NCI-H2081 (cell line): ENCODE data around the gene MED4.

ENCODE experiments used
- DNase-seq, 2 experiments: peaks; one replicate each; lab custom pipeline; 2025; lab: John Stamatoyannopoulos, UW

The MED4 gene, protein sequence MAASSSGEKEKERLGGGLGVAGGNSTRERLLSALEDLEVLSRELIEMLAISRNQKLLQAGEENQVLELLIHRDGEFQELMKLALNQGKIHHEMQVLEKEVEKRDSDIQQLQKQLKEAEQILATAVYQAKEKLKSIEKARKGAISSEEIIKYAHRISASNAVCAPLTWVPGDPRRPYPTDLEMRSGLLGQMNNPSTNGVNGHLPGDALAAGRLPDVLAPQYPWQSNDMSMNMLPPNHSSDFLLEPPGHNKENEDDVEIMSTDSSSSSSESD

DNA sequence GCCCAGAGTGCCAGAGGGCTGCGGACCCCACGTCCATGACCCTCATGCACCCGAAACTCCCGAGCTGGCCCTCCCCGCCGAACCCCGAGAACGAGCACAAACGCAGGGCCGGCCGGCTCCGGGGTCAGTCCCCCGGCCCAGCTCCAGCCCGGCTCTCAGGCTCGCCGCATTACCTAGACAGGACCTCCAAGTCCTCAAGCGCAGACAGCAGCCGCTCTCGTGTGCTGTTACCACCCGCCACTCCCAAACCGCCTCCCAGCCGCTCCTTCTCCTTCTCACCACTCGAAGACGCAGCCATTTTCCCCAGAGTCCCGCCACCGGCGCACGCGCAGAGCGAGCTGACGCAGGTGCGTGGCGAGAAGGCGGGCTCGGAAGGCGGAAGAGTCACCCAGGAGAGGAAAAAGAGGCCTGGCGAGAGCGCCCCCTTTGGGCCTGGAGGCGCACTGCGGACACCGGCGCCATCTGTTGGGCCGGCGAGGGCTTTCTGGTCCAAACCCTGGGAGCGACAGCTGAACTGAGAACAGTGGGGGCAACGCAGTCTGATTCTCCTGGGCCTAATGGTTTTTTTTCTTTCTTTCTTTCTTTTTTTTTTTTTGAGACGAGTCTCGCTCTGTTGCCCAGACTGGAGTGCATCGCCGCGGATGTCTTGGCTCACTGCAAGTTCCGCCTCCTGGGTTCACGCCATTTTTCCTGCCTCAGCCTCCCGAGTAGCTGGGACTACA is at the start of gene MED4:
Gene MED4 (minus strand): TSS at position 324 of the 722 bp plus-strand sequence. CDS start 26 bp downstream, at position 298.
- peak; percentile 86 to 90 for DNase-seq

DNA sequence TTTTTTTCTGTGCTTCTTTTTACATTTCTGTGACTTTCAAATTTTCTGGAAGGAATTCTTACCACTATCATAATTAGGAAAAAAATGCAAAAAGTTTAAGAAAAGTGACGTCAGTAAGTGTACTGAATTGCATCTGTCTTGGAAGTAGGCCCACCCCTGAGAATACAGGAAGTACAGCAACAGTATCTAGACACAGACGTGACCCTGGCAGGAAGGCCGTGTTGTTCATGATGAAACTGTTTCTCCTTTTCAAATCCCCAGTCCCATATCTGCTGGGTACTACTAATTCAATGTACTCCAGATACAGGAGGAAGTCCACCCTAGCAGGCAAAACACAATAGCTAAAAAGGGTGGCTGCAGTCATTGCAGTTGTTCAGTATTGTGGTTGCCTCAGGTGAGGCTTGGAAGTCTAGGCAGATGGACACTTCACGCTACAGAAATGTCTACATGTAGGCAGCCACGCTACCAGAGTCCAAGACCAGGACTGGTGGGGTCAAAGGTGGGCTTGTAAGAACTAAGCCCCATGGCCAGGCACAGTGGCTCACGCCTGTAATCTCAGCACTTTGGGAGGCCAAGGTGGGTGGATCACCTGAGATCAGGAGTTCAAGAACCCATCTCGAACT is 49.6 kb upstream of the MED4 start:
- DNase-seq: no peak

DNA sequence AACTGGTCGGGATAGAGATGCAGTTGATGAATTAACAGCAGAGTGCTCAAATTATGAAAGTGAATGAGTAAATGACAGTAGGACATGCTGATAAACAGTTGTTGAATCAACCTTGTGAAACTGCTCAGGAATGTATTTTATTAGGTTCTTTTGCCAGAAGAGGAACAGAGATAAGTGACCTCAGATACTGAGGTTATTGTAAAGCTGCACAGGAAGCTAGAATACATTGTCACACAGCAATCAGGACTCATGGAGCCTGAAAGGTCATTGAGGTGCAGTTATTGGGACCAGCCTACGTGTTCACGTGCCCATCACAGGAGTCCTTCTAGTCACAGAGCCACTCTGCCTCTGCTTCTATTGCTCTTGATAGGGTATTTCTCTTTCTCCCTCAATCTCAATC is 47.5 kb upstream of the MED4 start:
- no peak for DNase-seq

DNA sequence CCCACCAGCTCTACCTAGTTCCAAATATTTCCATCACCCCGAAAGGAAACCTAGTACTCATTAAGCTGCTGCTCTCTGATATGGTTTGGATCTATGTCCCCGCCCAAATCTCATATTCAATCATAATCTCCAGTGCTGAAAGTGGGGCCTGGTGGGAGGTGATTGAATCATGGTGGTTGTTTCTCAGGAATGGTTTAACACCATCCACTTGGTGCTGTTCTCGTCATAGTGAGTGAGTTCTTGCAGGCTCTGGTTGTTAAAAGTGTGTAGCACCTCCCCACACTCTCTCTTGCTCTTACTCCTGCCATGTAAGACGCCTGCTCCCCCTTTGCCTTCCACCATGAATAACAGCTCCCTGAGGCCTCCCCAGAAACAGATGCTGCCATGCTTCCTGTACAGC is 43.4 kb upstream of the MED4 start:
- DNase-seq: no peak

DNA sequence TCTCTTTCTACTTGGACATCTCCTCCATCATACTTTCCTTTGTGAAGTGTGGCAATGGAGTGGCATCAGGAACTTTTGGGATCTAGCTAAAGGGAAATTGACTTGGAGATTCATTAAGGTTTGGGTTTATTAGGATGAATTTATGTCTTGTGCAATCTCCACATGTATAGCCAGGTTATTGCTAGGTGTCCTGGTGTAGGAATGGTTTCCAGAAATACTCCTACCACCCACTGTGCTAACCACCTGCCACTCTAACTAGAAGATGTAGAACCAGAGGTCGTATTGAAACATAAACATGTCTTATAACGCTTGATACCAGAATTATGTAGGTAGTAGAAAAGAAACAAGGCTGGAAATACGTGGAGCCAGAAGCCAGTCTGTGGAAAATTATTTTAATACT is 38.1 kb upstream of the MED4 start:
- DNase-seq: no peak

DNA sequence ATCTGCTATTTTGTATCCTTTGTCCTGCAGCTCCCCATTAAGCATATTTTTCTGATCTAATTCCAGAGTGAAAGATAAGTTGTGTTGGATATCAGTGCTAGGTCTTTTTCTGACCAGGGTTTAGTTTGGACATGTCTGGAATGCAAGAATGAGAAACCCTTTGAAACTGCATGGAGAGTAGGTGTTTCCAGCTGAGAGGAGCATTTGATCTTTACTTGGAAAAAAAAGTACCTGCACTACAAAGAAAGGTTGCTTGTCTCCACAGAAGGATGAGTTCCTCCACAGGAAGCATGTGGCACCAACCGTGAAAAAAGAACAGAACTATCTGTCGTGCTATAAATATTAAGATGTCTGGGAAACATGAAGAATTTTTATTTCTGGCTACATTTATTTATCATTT is 36.6 kb upstream of the MED4 start:
- no peak for DNase-seq

DNA sequence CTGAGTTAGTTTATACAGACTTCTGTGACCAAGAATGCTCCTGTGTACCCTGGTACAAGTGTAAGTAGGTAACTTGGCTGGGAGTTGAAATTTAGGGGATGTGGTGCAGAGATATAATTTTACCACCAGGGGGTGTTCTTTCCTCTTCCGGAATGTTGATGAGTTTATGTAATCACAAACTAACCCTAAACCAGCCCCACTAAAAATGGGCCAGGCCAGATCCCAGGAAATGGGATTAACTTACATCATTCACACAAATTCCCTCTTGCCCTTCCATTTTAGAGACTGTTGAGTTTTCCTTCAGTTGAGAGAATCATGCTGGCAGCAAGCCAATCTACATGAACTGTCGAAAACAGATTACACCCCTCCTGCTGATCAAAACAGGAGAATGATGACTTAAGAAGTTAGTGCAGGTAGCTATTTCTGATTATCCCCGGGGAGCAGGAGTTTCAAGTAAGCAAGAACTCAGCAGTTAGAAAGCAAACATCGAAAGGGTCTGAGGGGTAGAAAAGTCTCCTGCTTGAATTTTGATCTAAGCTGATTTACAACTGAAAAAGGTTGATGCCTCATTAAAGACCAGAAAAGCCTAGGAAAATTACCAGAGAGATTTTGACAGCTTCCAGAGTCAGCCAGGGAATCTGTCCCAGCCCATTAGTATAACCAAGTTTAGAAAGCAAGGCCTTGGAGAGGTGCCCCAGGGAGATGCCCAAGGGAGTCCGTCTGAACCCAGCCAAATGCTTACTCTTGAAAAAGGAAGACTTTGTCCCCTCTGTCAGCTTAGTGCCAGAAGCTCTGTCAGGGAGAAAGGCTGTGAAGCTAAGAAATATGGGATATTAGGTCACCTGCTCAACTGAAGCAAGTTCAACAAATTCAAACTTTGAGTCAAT is 32.3 kb upstream of the MED4 start:
- peak; percentile 58 to 68 for DNase-seq

DNA sequence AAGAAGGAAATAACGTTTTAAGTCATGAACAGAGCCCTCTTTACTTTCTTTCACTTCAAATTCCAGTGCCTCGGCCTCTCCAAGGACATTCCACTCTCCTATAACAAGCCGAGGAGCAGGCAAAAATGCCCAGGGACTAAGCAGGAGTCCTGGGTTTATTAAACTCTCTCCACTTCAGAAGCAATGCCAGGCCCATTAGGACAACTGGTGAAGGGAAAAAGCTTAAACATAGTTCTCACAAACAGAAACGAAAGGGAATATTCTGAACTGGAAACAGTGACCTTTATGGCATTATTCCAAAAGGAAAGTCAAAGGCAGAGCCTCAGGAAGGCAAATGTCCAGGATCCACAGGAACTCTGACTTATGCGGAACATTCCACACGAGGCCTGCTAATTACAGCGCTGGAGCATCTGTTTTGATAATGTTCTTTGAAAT is 30.9 kb upstream of the MED4 start:
- DNase-seq: no peak

DNA sequence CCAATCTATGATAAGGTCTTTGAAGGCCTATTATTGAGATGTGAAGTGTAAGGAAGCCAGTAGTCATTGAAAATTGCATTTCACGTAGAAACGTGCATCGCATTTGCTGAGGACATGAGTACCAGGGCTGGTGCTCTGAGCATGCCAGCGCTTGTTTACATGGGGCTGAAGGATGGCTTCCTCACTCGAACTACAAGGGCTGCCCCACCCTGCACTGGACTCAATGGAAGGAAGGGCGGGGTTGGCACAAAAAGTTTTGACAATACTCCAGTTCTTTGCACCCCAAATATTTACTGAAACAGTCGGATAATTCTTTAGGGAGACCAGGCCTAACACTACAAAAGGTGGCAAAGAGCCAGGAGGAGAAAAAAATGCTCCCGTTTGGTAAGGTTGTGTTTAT is 28.9 kb upstream of the MED4 start:
- DNase-seq: peak in 1 of 2 experiments; percentile 3

DNA sequence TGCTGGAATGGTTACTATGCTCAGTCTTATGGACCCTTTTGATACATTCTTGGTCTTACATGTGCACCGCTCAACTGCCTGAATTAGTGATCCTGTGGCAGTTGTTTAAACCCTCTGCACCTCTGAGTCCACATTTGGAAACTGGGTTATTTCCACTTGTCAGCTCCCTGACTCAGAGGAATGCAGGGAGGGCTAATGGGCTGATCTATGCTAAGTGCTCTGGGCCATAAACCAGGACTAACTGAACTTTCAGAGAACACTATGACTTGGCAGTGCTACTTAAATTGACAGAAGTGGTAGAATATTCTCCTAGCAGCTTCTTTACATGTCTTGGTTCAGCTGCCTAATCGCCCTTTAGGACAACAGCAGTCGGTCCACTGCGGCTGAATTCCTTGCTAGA is 26.8 kb upstream of the MED4 start:
- DNase-seq: no peak

DNA sequence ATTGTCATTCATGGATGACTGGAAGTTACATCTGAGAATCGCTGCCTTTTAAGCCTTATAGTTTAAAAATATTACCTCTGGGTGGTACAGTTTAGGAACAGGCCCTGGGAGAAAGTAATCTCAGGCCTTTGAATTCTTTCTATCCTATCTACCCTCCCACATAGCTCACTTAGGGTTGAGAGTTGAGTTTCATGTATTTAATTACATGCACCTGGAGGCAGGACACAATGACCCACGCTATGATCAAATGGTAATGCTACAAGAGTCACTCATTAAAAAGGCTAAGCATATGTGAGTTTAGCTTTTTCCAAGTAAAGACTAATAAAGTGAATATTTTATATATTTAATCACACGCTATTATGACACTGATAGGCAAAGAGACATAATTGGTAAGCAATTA is 25.3 kb upstream of the MED4 start:
- DNase-seq: no peak

DNA sequence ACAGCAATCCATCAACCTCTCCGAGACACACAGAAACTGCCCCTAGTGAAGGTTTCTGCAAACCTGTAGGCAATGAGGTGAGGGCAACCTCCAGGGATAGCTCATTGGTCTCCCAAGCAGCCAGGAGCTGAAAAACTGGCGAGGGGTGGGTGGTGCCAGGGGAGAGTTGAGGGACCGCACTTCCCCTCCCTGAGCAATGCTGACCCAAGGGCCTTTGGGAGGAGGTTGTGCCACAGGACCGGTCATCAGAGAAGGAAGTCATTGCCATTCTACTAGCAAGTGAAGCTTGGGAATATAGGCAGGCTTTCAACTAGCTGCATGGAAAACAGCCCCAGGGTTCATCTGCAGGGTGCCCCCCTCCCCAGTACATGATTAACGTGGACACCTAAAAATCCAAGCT is 23.1 kb upstream of the MED4 start:
- DNase-seq: no peak

DNA sequence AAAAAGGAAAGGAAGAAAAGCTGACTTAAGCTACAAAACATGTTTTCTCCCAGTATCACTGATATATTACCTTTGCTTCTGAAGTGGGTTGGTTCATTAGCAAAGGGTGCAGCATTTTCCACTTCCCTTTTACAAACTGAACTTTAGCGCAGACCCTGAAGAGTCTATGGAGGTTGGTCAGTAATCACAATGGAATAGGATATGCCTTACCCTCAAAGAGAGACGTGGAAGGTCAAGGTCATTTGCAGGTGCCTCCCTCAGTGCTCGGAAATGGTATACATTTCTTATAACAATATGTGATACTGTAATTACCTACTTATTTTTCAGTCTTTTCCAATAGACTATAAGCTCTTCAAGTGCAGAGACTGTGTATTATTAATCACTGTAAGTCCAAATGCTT is 21.9 kb upstream of the MED4 start:
- no peak for DNase-seq

DNA sequence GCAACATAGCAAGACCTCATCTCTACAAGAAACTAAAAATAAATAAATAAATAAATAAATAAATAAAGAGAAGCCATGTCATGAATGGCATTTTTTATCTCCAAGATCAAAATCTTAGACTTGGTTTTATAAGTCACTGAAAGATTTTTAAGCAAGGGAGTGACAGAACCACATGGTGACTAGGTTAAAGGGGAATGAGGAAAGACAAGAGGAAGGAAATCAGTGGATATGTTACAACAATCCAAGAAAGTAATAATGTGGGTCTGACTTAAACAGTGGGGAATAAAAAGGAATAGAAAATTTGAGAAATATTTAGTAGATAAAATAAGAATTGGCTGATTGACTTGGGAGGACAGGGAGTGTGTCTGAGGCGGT is 18.8 kb upstream of the MED4 start:
- no peak for DNase-seq

DNA sequence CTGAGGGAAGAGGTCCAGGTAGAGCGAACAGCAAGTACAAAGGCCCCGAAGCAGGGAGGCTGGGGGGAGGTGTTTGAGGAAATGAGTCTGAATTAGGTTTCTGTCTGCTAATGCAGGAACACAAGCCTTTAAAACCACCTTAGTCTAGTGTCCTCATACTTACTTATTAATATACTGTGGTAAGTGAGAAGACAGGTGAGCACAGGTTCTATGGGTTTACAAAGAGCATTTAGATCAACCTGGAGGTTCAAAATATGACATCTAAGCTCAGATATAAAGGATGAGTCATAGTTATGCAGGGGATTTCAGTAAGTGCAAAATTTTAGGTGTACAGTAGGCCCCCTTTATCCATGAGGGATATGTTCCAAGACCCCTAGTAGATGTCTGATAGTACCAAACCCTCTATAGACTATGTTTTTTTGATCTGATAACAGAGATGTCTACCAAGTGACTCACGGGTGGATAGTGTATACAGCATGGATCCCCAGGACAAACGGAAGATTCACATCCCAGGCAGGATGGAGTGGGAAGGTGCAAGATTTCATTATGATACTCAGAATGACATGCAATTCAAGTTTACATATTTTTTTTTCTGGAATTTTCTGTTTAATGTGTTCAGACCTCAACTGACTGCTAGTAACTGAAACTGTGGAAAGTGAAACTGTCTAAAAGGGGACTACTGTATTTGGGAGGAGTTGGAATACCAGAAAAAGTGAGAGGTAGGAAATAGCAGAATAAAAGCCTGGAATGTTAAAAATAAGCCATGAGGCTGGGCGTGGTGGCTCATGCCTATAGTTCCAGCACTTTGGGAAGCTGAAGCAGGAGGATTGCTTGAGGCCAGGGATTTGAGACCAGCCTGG is 18.2 kb upstream of the MED4 start:
- DNase-seq: no peak

DNA sequence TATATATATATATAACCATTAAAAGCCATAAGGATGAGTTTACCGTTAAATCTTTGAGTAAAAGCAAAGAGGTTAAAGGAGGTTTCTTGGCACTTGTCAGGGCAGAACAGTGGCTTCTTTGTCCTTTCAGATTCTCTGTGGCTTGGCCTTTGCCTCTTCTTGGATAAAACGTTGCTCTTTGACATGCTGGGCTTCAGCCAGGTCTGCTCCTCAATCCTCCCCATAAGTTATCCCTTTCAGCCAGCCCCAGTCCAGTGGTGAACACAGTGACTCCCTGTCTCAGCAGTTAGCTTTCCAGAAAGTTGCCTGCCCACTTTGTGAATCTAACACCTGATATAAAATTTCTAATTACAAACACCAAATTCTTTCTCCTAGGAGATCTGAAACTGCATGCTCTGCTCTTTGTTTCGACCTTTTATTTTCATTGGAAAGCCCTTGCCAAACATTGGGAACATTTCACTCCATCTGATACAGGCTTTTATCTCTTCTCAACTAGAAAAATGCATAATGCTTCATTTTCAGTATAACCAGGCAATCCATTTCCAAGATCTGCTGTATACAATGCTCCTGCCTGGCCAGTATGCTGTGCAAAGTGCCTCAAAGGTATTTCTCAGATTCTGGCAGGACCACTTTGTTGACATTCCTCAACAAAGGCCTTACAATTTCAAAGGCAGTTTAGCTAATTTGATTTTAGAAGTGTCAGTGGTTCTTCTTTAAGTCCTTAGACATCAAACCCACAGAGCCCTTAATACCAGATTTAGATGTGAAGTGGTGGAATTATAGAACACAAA is 16.2 kb upstream of the MED4 start:
- no peak for DNase-seq

DNA sequence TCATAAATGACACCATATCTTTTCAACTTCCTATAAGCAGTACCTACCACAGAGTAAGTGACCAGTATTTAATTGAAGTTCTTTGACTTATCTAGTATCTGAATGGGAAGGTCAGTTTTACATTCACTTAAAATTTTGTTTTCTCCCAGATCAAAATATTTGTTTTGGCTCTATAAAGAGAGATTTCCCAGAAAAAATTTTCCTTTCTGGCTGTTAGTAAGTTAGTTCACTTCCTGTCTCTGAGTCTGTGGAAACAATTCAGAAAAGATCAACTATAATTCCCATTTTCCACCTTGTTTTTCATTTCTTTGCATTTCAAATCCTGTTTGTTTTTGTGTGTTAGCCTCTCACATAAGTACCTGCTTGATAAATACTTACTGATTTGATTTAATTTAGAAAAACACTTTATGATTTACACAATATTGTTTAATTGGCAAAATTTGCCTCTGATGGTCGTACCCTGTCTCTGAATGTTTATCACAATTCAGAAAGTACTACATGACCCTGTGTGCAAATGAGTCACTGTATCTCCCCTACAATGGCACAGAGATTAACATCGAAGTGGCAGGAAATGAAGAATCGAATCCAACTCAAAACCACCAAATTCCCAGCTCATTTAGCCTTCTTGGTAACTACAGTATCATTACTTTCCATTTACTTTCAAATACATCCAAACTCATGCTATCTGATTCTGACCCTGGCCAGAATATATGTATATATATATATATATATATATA is 15.4 kb upstream of the MED4 start:
- DNase-seq: no peak

DNA sequence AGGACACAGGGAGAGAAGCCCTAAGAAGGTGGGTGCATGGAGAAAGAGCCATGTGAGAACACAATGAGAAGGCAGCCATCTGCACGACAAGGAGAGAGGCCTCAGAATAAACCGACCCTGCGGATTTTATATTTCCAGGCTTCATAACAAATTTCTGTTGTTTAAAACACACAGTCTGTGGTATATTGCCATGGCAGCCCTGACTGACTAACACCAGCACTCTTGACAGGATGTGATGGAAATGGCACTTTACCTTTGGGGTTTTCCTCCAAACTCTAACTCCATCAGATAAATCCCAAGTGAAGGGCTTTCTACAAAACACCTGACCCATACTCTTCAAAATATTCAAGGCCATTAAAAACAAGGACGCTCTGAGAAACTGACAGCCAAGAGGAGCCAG is 13.2 kb upstream of the MED4 start:
- DNase-seq: no peak

DNA sequence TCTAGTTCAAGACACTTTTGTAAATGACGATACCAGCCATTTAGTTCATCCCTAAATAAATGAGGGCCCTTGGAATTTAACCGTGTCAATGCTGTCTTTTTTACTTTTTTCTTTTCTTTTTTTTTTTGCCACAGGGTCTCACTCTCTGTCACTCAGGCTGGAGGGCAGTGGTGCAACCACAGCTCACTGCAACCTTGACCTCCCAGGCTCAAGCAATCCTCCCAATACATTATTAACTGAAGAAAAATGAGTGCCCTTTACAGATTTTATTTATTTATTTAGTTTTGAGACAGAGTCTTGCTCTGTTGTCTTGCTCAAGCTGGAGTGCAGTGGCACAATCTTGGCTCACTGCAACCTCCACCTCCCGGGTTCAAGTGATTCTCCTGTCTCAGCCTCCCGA is 2.9 kb upstream of the MED4 start:
- DNase-seq: no peak

DNA sequence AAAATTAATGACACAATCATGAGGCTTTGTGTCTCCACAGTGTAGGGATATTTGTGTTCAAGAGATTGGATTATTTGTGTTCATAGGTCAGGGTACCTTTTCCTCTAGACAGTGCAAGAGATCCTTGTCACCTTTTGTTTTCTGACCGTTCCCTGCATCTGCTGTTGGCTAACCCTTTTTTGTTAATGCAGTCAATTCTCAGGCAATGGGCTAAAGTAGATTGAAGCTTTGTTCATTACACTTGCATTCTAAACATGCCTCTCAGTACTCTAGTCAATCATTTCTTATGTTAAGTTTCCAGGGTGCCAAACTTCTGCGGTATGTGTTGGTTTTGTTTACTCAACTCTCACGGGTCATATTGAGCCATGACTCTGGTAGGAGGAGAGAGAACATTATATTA is 1.8 kb upstream of the MED4 start:
- no peak for DNase-seq
